Activated naive CD4-positive, alpha-beta T cell treated with anti-CD3 and anti-CD28 coated beads, Interleukin-2, amount 10 ng/mL, durations not matched to agents 5 hours and 36 hours (primary cell): ENCODE measurements around the gene TMPRSS2. TPM values are rescaled to one million over a fixed set of nuclear protein-coding genes. Genes with fewer than 3 reads are reported as not detected.

ENCODE experiments used
- total RNA-seq, 2 experiments: library from RNA; stranded (reverse); gene quantifications; one replicate each; pipeline ENCODE4 v1.2.3, GENCODE V29; 2021

TMPRSS2 gene
- not detected for total RNA-seq

DNA sequence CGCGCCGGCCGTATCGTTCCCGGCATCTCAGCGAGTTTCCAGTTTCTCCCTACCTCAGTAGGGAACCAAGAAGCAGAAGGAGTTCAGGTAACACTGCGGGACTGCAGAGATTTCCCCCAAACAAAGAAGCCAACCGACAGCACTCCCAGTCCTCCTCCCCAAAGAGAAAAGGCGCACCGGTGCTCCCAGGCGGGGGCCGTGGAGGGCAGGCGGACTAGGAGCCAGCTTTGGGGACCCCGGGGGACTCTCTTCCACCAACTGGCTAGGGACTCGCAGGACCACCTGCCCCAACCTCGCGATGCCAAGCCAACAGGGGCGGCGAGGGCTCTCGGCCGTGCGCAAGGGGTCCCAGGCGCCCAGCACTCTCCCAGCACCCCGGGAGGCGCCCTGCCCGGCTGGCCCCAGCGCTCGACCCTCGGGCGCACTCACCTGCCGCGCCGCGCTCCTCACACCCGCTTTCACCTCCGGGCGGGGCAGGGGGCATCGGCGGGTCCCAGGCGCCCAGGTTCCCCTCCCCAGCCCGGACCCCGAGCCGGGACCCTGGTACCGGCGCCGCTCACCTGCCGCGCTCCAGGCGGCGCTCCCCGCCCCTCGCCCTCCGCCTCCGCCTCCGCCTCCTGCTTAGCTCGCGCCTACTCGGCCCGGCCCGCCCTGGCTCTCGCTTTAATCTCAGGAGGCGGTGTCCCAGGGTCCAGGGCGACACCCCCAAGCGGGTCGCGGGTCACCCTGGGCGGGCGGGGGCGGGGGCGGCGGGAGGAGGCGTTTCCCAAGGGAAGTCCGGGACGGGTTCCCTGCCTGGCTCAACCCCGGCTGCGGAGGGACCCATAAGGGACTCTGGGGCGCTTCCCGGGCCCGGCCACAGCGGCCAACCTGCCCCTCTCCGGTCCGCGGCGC is at the start of gene TMPRSS2:
Gene TMPRSS2 (minus strand): TSS at position 638 of the 894 bp plus-strand sequence. CDS start 10,025 bp downstream, outside the sequence.

DNA sequence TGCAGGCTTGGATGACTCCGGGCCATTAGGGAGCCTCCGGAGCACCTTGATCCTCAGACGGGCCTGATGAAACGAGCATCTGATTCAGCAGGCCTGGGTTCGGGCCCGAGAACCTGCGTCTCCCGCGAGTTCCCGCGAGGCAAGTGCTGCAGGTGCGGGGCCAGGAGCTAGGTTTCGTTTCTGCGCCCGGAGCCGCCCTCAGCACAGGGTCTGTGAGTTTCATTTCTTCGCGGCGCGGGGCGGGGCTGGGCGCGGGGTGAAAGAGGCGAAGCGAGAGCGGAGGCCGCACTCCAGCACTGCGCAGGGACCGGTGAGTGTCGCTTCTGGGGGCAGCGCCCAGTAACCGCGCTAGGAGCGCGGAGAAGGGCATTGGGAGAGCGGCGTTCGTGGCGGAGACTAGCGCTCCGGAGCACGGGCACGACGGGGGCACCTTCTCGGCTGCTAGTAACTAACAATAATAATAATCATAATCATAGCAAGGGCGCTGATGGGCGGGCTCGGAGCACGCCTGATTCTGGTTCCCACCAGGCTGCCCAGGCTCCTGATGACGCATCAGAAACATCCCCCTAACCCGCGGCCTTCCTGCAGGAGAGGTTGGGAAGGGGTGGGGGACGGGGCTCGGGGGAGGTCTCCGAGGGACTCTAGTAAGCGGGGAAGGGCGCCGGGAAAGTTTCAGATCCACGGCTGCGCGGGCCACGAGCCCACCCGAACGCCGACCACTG is 81.8 kb downstream of the TMPRSS2 start, which contains the start of gene MX1:
Gene MX1 (plus strand): TSS at position 286 of the 722 bp plus-strand sequence. CDS start 5,832 bp downstream, outside the sequence.

Other genes with a start within 250 kb of the TMPRSS2 start
- not detected for gene FAM3B, start 191.4 kb downstream of the TMPRSS2 start, total RNA-seq
- 10 to 100 TPM; 52.9 to 54.4 TPM for gene MX2, start 146.1 kb downstream of the TMPRSS2 start, total RNA-seq
- gene MX1, start 81.9 kb downstream of the TMPRSS2 start, total RNA-seq = 100 to 1,000 TPM; 160 to 163 TPM